HG02642 (cell line): ENCODE results near the gene DDX3Y.

Source experiments
- ATAC-seq: cut with Tn5 transposase; IDR thresholded peaks from one replicate; pipeline ENCODE4 v1.9.1; 2021; ENCODE audit warnings: mild to moderate bottlenecking; ENCODE audit not compliant: unreplicated experiment, poor library complexity

The DDX3Y gene

GRCh38 chrY:12904618-12905516 lies at the start of gene DDX3Y:
Gene DDX3Y (plus strand): TSS chrY:12904868. CDS start chrY:12904937, 69 bp downstream.
- ATAC-seq, result peak; percentile 90

GRCh38 chrY:12855791-12856275 lies 48.8 kb upstream of the DDX3Y start:
- no peak for ATAC-seq

GRCh38 chrY:12867960-12868359 lies 36.7 kb upstream of the DDX3Y start:
- ATAC-seq, result no peak

GRCh38 chrY:12896973-12897372 lies 7.7 kb upstream of the DDX3Y start:
- no peak for ATAC-seq

- ATAC-seq, result no peak
These were observed 6.1 kb upstream of the DDX3Y start for GRCh38 chrY:12898604-12899003.

GRCh38 chrY:12905517-12905872 lies 827 bp downstream of the DDX3Y start:
- ATAC-seq, result peak; percentile 45

GRCh38 chrY:12905895-12906294 lies 1.2 kb downstream of the DDX3Y start:
- ATAC-seq, result no peak

GRCh38 chrY:12913541-12913940 lies 8.9 kb downstream of the DDX3Y start:
- no peak for ATAC-seq

- ATAC-seq, result no peak
These were observed 23.4 kb downstream of the DDX3Y start for GRCh38 chrY:12928043-12928442.

- peak; percentile 75 for ATAC-seq
These were observed 37.3 kb downstream of the DDX3Y start for GRCh38 chrY:12941725-12942687.
